Parathyroid adenoma (tissue), 2 donors: ENCODE results near the gene EPG5.
"Not testable (repeated sequence)": the region's sequence is repeated elsewhere in the genome, so short reads cannot be mapped to it uniquely, and the experiment has no call there.

Experiments used
- H2AFZ ChIP-seq: fragments of 300-600 bp; sonication (generic); one replicate; pipeline ENCODE4 v1.7.0; 2017; ENCODE audit warnings: antibody characterized with exemption, mild to moderate bottlenecking
- H3K27ac ChIP-seq: fragments of 300-600 bp; sonication (generic); one replicate; pipeline ENCODE4 v1.7.0; 2017
- H3K27me3 ChIP-seq: fragments of 300-600 bp; sonication (generic); one replicate; pipeline ENCODE4 v1.7.0; 2017; ENCODE audit warnings: low read length; ENCODE audit not compliant: control insufficient read depth, insufficient read depth
- H3K36me3 ChIP-seq: fragments of 300-600 bp; sonication (generic); one replicate; pipeline ENCODE4 v1.7.0; 2017; ENCODE audit warnings: low read length; ENCODE audit not compliant: control insufficient read depth, insufficient read depth
- H3K4me1 ChIP-seq: fragments of 300-600 bp; sonication (generic); one replicate; pipeline ENCODE4 v1.7.0; 2017; ENCODE audit warnings: control low read depth
- H3K4me2 ChIP-seq: fragments of 300-600 bp; sonication (generic); one replicate; pipeline ENCODE4 v1.7.0; 2017; ENCODE audit warnings: low read length
- H3K4me3 ChIP-seq: fragments of 300-600 bp; sonication (generic); one replicate; pipeline ENCODE4 v1.7.0; 2017; ENCODE audit warnings: low read depth, low read length
- H3K79me2 ChIP-seq: fragments of 300-600 bp; sonication (generic); one replicate; pipeline ENCODE4 v1.7.0; 2017; ENCODE audit warnings: control low read depth
- H3K9ac ChIP-seq: fragments of 300-600 bp; sonication (generic); one replicate; pipeline ENCODE4 v1.7.0; 2017; ENCODE audit warnings: mild to moderate bottlenecking
- H3K9me3 ChIP-seq: fragments of 300-600 bp; sonication (generic); one replicate; pipeline ENCODE4 v1.7.0; 2017; ENCODE audit warnings: low read length; ENCODE audit not compliant: control insufficient read depth
- CTCF ChIP-seq: fragments of 300-600 bp; sonication (generic); IDR thresholded peaks from one replicate; pipeline ENCODE4 v1.7.0; 2017; ENCODE audit warnings: antibody characterized with exemption, mild to moderate bottlenecking
- donor health status: primary hyperparathyroidism.

Gene EPG5

GRCh38 chr18:45854036-45854586, 113.0 kb downstream of the EPG5 start:
- Histone ChIP-seq H3K79me2 (no peaks in the 10 kb centered on the region), H3K36me3 (no peaks in the 10 kb centered on the region), H3K9ac (no peak overlapping the region), H3K4me2 (no peak overlapping the region), H3K9me3 (no peaks in the 10 kb centered on the region), H3K27me3 (no peaks in the 10 kb centered on the region), H2AFZ (no peak overlapping the region), H3K4me3 (no peak overlapping the region), H3K27ac (no peak overlapping the region), H3K4me1 (peaks cover 3% of the 10 kb centered on the region)
- TF ChIP-seq CTCF, result no peak

- Histone ChIP-seq H3K4me3 (no peak overlapping the region), H3K4me2 (no peak overlapping the region), H3K9ac (no peak overlapping the region), H3K27ac (no peak overlapping the region), H3K4me1 (peaks cover 3% of the 10 kb centered on the region), H2AFZ (no peak overlapping the region), H3K27me3 (no peaks in the 10 kb centered on the region), H3K9me3 (no peaks in the 10 kb centered on the region), H3K79me2 (no peaks in the 10 kb centered on the region), H3K36me3 (no peaks in the 10 kb centered on the region)
- TF ChIP-seq CTCF, result no peak
Measured at GRCh38 chr18:45852631-45853030, 114.5 kb downstream of the EPG5 start.

- H3K27ac ChIP-seq, result no peak overlapping the region
Measured at GRCh38 chr18:45851161-45851925, 115.8 kb downstream of the EPG5 start.

GRCh38 chr18:45850021-45850420, 117.1 kb downstream of the EPG5 start:
- Histone ChIP-seq H3K4me3 (no peak overlapping the region), H3K4me1 (peaks cover 10% of the 10 kb centered on the region), H3K27ac (no peak overlapping the region), H3K9ac (no peak overlapping the region), H3K79me2 (no peaks in the 10 kb centered on the region), H3K36me3 (no peaks in the 10 kb centered on the region), H3K4me2 (no peak overlapping the region), H2AFZ (no peak overlapping the region), H3K27me3 (no peaks in the 10 kb centered on the region), H3K9me3 (no peaks in the 10 kb centered on the region)
- TF ChIP-seq CTCF, result no peak

More at GRCh38 chr18:45851161-45851925, 115.8 kb downstream of the EPG5 start:
- H3K4me2 ChIP-seq, result no peak overlapping the region
- TF ChIP-seq CTCF, result no peak
- H3K4me3 ChIP-seq, result no peak overlapping the region
- H3K27me3 ChIP-seq, result no peaks in the 10 kb centered on the region
- no peak overlapping the region for H2AFZ ChIP-seq
- no peaks in the 10 kb centered on the region for H3K36me3 ChIP-seq
- no peak overlapping the region for H3K9ac ChIP-seq
- H3K9me3 ChIP-seq, result no peaks in the 10 kb centered on the region
- no peaks in the 10 kb centered on the region for H3K79me2 ChIP-seq
- H3K4me1 ChIP-seq, result peaks cover 3% of the 10 kb centered on the region

GRCh38 chr18:45849529-45849928, 117.6 kb downstream of the EPG5 start:
- no peak overlapping the region for H3K4me3 ChIP-seq
- H3K36me3 ChIP-seq, result no peaks in the 10 kb centered on the region
- H3K27ac ChIP-seq, result no peak overlapping the region
- H3K9ac ChIP-seq, result no peak overlapping the region
- peaks cover 10% of the 10 kb centered on the region for H3K4me1 ChIP-seq
- no peak overlapping the region for H3K4me2 ChIP-seq
- no peak for TF ChIP-seq CTCF
- no peaks in the 10 kb centered on the region for H3K27me3 ChIP-seq
- no peak overlapping the region for H2AFZ ChIP-seq
- no peaks in the 10 kb centered on the region for H3K9me3 ChIP-seq
- no peaks in the 10 kb centered on the region for H3K79me2 ChIP-seq

GRCh38 chr18:45848643-45849042, 118.5 kb downstream of the EPG5 start:
- H2AFZ ChIP-seq, H3K4me1 ChIP-seq, H3K4me3 ChIP-seq, H3K9me3 ChIP-seq, H3K27ac ChIP-seq, H3K36me3 ChIP-seq, H3K79me2 ChIP-seq, H3K9ac ChIP-seq, H3K4me2 ChIP-seq, H3K27me3 ChIP-seq: not testable (repeated sequence)
